Measurements from ENCODE around the gene SMC1A.
"Not testable (repeated sequence)": the region's sequence is repeated elsewhere in the genome, so short reads cannot be mapped to it uniquely, and the experiment has no call there.

DNA sequence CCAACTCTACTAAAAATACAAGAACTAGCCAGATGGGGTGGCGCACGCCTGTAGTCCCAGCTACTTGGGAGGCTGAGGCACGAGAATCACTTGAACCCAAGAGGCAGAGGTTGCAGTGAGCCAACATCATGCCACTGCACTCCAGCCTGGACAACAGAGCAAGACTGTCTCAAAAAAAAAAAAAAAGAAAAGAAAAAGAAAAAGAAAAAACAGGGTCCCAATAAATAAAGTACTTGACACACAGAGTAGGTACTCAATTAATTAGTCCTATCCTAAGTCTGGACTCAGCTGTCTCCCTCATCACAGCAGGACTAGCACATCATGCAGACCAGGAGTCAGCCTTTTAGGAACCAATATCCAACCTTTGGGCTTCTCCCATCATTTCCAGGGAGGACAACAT lies 2.1 kb downstream of the SMC1A start:
- not testable (repeated sequence) for TF ChIP-seq CTCF (conservative IDR thresholded peaks at IDR 0.05; ENCODE audit: low read length); EZH2phosphoT487 (IDR thresholded peaks at IDR 0.05; ENCODE audit: borderline replicate concordance)

Data from Loucy (cell line).